HK-2 (cell line): ENCODE results near the gene ANKDD1B.
"Not testable (repeated sequence)": the region's sequence is repeated elsewhere in the genome, so short reads cannot be mapped to it uniquely, and the experiment has no call there.

Experiments
- DNase-seq: peaks from one replicate; pipeline ENCODE4 v3.0.0-alpha.2; 2018; ENCODE audit not compliant: unreplicated experiment

Gene ANKDD1B

GRCh38 chr5:75611311-75612225 is at the start of gene ANKDD1B:
Gene ANKDD1B (plus strand): TSS chr5:75611453. CDS start chr5:75611635, 182 bp downstream.
- DNase-seq: peak; percentile 39

- peak; percentile 7 for DNase-seq
These were observed 45.1 kb upstream of the ANKDD1B start for GRCh38 chr5:75565991-75566709.

DNA sequence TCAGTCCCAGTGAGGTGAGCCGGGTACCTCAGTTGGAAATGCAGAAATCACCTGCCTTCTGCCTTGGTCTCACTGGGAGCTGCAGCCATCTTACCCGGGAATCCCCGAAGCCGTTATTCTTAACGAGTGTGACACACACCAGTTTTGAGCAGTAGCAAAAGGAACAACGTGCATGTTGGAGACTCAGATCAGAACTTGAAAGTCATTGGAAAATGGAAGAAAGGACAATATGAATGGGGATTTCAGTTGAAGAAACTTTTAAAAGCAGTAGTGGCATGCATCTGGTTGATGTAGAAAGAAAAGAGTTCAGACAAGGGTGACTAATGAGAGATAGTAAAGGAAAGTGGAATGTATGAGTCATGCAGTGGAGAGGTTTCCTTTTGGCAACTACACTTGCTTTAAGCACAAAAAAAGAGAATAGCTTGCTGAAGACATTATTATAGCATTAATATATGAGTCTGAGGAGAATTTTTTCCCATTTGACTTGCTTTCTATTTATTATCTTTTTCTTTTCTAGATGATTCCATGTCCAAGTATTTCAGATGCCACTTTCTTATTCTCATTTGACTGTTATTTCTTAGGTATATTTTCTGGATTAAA is 44.4 kb upstream of the ANKDD1B start:
- peak; percentile 14 for DNase-seq

GRCh38 chr5:75567710-75568109 is 43.5 kb upstream of the ANKDD1B start:
- DNase-seq: no peak

GRCh38 chr5:75568202-75568601 is 43.1 kb upstream of the ANKDD1B start:
- DNase-seq: no peak

- DNase-seq: no peak
These were observed 39.7 kb upstream of the ANKDD1B start for GRCh38 chr5:75571547-75571946.

GRCh38 chr5:75574791-75575190 is 36.5 kb upstream of the ANKDD1B start:
- DNase-seq: no peak

GRCh38 chr5:75578280-75578679 is 33.0 kb upstream of the ANKDD1B start:
- not testable (repeated sequence) for DNase-seq

GRCh38 chr5:75584641-75585040 is 26.6 kb upstream of the ANKDD1B start:
- no peak for DNase-seq

- no peak for DNase-seq
These were observed 22.6 kb upstream of the ANKDD1B start for GRCh38 chr5:75588666-75589065.

DNA sequence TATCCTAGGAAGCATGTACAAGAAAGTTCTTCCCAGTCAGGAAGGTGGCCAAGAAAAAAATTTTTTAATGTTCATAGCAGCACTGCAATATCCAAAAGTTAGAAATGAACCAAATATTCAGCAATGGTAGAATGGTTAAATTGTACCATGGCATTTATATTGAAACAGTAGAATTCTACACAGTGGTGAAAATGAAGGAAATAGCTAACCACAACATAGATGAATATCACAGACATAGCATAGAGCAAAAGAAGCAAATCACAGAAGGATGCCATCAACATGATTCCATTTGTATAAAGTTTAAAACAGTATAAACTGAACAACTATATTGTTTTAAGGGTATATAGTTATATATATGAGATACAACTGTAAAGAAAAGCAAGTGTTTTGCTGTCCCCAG is 10.7 kb upstream of the ANKDD1B start:
- no peak for DNase-seq

- no peak for DNase-seq
These were observed 9.7 kb upstream of the ANKDD1B start for GRCh38 chr5:75601567-75601966.

DNA sequence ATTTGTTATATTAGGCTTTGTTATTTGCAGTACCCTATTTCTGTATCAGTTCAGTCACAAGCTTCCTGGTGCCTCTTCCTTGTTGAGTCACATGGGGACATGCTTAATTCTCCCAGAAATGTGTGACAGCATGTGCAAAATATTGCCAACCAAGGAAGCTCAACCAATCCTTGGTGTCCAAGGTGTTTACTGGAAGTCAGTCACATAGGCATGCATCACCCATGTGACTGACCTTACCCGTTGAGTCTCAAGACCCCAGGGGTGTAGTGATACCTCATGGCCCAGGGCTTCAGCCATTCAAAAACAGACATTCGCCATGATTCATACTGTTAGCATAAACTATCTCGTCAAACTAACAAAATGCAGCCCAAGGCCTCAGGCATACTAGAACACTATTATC is 9.3 kb upstream of the ANKDD1B start:
- no peak for DNase-seq

DNA sequence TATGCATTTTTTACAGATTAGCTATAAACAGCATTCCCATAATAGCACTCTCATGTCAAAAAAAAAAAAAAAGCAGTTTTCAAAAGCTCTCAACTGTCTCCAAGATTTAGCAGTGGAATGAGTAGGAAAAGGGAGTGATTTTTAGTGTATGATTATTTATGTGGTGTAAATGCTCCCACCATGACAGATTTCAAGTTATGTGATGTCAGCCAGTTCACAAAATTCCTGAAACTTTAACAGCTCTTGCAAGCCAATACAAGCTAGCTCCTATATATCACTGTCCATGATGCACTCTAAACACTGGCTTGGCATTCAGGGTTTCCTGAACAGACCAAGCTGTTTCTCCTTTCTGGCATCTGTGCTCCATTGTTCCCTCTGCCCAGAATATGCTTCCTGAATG is 7.9 kb upstream of the ANKDD1B start:
- DNase-seq: no peak

DNA sequence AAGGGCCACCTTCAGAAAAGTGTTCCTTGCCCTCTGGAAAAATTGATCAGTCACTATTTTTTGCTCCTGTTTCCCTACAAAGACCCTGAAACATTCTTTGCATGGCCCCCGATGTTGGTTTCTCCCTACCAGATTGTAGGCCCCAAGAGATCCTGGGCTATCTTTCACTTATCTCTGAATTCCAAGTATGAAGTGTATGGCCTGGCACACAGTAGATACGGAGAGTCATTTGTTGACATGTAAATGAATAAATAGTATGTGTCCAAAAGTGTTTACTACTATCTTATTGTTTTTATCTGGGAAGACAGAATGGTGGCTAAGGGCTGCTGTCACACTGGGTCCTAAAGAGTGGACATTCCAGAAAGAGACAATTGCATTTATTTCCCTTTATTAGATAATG is 7.4 kb upstream of the ANKDD1B start:
- no peak for DNase-seq

DNA sequence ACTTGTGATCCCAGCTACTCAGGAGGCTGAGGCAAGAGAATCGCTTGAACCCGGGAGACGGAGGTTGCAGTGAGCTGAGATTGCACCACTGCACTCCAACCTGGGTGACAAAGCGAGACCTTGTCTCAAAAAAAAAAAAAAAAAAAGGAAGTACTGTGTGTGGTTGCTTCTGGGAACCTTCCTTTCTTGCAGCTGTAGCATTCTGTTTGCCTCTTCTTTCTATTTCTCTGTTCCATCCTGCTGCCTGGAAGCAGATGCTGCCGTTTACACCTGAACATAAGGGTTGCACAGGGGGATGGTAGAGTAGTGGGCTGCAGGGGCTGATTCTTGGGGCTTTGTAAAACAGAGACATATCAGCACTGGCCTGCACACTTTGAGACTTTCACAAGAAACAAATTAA is 3.9 kb upstream of the ANKDD1B start:
- not testable (repeated sequence) for DNase-seq

- DNase-seq: no peak
These were observed 2.4 kb upstream of the ANKDD1B start for GRCh38 chr5:75608870-75609269.

GRCh38 chr5:75610201-75610600 is 1.1 kb upstream of the ANKDD1B start:
- DNase-seq: no peak

GRCh38 chr5:75610859-75611310 is 368 bp upstream of the ANKDD1B start:
- peak; percentile 24 for DNase-seq

DNA sequence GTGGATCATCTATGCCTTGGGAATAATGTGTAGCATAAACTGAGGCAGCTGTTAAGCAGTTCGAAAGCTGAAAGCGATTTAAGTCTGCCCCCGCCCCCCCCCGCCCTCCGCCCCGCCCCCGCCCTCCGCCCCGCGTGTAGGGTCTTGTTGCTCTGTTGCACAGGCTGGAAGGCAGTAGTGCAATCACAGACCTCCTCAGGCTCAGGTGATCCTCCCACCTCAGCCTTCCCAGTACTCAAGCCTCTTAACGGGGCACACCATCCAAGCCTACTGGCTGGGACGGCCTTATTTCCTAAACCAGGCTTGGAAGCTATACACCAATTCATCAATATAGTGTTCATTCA is 945 bp downstream of the ANKDD1B start:
- DNase-seq: no peak

- DNase-seq: no peak
These were observed 1.6 kb downstream of the ANKDD1B start for GRCh38 chr5:75612901-75613300.

GRCh38 chr5:75614176-75614575 is 2.9 kb downstream of the ANKDD1B start:
- no peak for DNase-seq
